Sigmoid colon (tissue), 7 donors: Measurements from ENCODE around the gene ERCC5. TPM values are rescaled to one million over a fixed set of nuclear protein-coding genes. Genes with fewer than 3 reads are reported as not detected.

Source experiments
- DNase-seq: peaks from one replicate; pipeline ENCODE4 v3.0.0-alpha.2; 2019
- H3K27ac ChIP-seq, 4 donors: fragments of 200-600 bp; sonication (generic); one replicate each; pipeline ENCODE4 v1.5.1; 2016 to 2019; ENCODE audit warnings: mild to moderate bottlenecking in 1 of 4
- H3K27me3 ChIP-seq, 3 donors: fragments of 200-600 bp; sonication (generic); one replicate each; pipeline ENCODE4 v1.5.1; 2019; ENCODE audit warnings: mild to moderate bottlenecking in 1 of 3
- H3K36me3 ChIP-seq, 4 donors: fragments of 200-600 bp; sonication (generic); one replicate each; pipeline ENCODE4 v1.5.1; 2016 to 2019
- H3K4me1 ChIP-seq, 4 donors: fragments of 200-600 bp; sonication (generic); one replicate each; pipeline ENCODE4 v1.5.1; 2017 to 2019
- H3K4me3 ChIP-seq, 4 donors: fragments of 200-600 bp; sonication (generic); one replicate each; pipeline ENCODE4 v1.5.1; 2017 to 2019; ENCODE audit warnings: mild to moderate bottlenecking in 2 of 4, moderate library complexity in 1 of 4
- H3K9me3 ChIP-seq, 4 donors: fragments of 200-600 bp in 3 of 4; sonication (generic) in 3 of 4; one replicate each; pipeline versions ENCODE4 v1.5.1 to v1.6.1; 2013 to 2019
- EP300 ChIP-seq, 4 donors: sonication (generic); formaldehyde crosslinking; IDR thresholded peaks; one replicate each; pipeline ENCODE4 v1.6.1; 2017; ENCODE audit warnings: antibody characterized with exemption in 4 of 4
- POLR2A ChIP-seq, 2 donors: fragments of 450-650 bp; IDR thresholded peaks; one replicate each; pipeline ENCODE4 v1.6.1; 2016; ENCODE audit warnings: antibody characterized with exemption in 2 of 2, mild to moderate bottlenecking in 2 of 2, moderate library complexity in 2 of 2
- POLR2AphosphoS5 ChIP-seq, 4 donors: sonication (generic); formaldehyde crosslinking; IDR thresholded peaks; one replicate each; pipeline ENCODE4 v1.6.1; 2017; ENCODE audit warnings: antibody characterized with exemption in 4 of 4
- WGBS, 2 donors: extraction: QIAGEN DNeasy Blood & Tissue Kit; methylation state at CpG; one replicate each; pipeline ENCODE4 v1.1.7; 2013; 5-methylcytosine and 5-hydroxymethylcytosine counted together
- intact Hi-C: fragments of 100-400 bp; cut with DNase I; formaldehyde crosslinking; loops from one replicate; pipeline ENCODE4 v1.15.1; 2023
- polyA plus RNA-seq, 3 donors: library from polyadenylated mRNA; stranded (reverse); fragments of 200-250 nt; gene quantifications; one replicate each; pipeline ENCODE4 v1.2.3, GENCODE V29; 2013
- total RNA-seq, 4 donors: library from RNA; depleted of rRNA; stranded (reverse); fragments of >200 nt; gene quantifications; one replicate each; pipeline ENCODE4 v1.1.0, GENCODE V29; 2016
- TF ChIP-seq, protein P1 (sequence below), 4 experiments: fragments of 450-650 bp in 3 of 4; fragments of 200-600 bp in 1 of 4; IDR thresholded peaks; one replicate each; pipeline ENCODE4 v1.5.1; 2016 to 2019; ENCODE audit warnings: antibody characterized with exemption in 4 of 4, mild to moderate bottlenecking in 3 of 4, moderate library complexity in 2 of 4
- donor health status: healthy with polysubstance abuse.
- donor health status: Bipolar disorder and iron deficiency.
- donor health status: healthy.

ERCC5 gene
- total and polyA plus RNA-seq, 7 donors = 30.7 to 68.5 (median 51.2) TPM

DNA sequence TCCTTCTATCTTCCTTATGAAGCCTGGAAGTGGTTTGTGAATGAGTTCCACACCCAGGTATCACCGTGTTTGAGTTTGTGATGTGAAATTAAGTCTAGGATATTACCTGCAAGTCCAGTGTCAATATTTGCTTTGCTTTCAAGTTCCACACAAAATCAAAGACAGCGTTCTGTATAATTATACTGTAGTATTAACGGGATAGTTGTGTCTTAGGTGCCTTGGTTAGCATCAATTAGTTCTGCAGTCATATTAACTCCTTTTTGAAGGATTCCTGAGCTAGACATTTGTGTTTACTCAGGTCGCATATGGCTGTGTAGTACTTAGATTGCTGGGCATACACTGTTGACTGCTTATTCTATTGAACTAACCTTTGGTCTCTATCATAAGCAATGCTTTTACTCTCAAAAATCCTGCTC, 54.4 kb downstream of the ERCC5 start:
- Histone ChIP-seq H3K4me1 (no peaks in the 10 kb centered on the region), H3K9me3 (no peaks in the 10 kb centered on the region), H3K4me3 (no peak overlapping the region), H3K27ac (no peak overlapping the region), H3K36me3 (no peaks in the 10 kb centered on the region), H3K27me3 (no peaks in the 10 kb centered on the region)
- DNase-seq = no peak
- TF ChIP-seq, protein P1, sequence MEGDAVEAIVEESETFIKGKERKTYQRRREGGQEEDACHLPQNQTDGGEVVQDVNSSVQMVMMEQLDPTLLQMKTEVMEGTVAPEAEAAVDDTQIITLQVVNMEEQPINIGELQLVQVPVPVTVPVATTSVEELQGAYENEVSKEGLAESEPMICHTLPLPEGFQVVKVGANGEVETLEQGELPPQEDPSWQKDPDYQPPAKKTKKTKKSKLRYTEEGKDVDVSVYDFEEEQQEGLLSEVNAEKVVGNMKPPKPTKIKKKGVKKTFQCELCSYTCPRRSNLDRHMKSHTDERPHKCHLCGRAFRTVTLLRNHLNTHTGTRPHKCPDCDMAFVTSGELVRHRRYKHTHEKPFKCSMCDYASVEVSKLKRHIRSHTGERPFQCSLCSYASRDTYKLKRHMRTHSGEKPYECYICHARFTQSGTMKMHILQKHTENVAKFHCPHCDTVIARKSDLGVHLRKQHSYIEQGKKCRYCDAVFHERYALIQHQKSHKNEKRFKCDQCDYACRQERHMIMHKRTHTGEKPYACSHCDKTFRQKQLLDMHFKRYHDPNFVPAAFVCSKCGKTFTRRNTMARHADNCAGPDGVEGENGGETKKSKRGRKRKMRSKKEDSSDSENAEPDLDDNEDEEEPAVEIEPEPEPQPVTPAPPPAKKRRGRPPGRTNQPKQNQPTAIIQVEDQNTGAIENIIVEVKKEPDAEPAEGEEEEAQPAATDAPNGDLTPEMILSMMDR (IDR thresholded peaks at IDR 0.05) = no peak
- TF ChIP-seq POLR2AphosphoS5 (IDR thresholded peaks at IDR 0.05) (no peak), POLR2A (IDR thresholded peaks at IDR 0.05) (no peak), EP300 (IDR thresholded peaks at IDR 0.05) (no peak)
- intact Hi-C loops = no loop called here
- 19 to 69% methylated on average over 4 of the region's 4 CpGs for WGBS, 2 donors

DNA sequence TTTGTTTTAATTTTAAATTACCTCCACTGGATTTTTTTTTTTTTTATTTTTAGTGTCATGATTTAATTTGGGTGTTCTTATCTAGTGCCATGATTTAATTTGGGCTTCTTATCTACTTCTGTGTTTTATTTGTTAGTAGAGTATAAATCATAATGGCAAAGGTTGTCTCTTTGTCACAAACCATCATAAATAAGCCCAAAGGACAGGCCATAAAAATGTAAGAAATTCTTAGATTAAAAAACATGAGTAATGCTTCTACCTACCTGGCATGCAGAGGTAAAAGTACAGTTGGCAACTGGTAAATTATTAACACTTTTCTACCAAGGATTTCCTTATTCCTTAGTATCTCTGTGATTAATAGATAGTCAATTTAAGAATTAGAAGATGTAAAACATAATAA, 55.2 kb downstream of the ERCC5 start:
- TF ChIP-seq EP300 (IDR thresholded peaks at IDR 0.05) = no peak
- TF ChIP-seq POLR2A (IDR thresholded peaks at IDR 0.05) = no peak
- TF ChIP-seq, protein P1 (IDR thresholded peaks at IDR 0.05) = no peak
- TF ChIP-seq POLR2AphosphoS5 (IDR thresholded peaks at IDR 0.05) = no peak
- Histone ChIP-seq H3K9me3 (no peaks in the 10 kb centered on the region), H3K27me3 (no peaks in the 10 kb centered on the region), H3K4me3 (no peak overlapping the region), H3K27ac (no peak overlapping the region), H3K36me3 (no peaks in the 10 kb centered on the region), H3K4me1 (no peaks in the 10 kb centered on the region)
- DNase-seq = no peak
- intact Hi-C loops = no loop called here

DNA sequence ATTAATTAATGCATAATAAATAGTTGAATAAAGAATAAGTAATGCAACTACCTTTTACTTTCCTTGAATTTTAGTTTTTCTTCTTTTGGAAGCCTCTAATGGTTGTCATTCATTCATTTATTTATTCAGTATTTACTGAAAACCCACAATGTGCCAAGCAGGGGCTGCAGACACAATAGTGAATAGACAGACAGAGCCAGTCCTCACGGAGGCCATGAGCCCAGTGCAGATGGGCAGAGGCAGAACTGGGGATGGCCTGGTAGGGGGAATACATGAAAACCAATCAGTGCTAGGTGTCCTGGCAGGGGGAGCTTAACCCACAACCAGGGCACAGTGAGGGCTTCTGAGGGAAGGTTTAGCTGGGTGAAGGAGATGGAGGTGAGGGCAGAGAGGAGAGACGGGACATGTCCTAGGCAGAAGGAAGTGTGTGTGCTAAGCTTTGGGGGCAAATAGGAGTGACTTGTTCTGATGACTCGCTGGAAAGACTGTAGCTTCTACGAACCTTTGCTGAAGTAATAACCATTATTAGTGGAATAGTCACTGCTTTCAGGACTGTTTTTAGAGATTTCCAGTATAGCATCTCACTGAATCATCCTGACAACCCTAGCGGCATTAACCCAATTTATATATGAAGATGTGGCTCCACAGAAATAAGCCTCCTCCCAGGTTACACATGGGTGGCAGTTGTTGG, 55.9 kb downstream of the ERCC5 start:
- no peak for TF ChIP-seq POLR2A (IDR thresholded peaks at IDR 0.05)
- TF ChIP-seq EP300 (IDR thresholded peaks at IDR 0.05) = no peak
- TF ChIP-seq, protein P1 (IDR thresholded peaks at IDR 0.05) = no peak
- TF ChIP-seq POLR2AphosphoS5 (IDR thresholded peaks at IDR 0.05) = no peak
- Histone ChIP-seq H3K36me3 (no peaks in the 10 kb centered on the region), H3K4me3 (no peak overlapping the region), H3K9me3 (no peaks in the 10 kb centered on the region), H3K4me1 (no peaks in the 10 kb centered on the region), H3K27ac (no peak overlapping the region), H3K27me3 (no peaks in the 10 kb centered on the region)
- DNase-seq = no peak
- 63 to 82% methylated on average over 5 of the region's 5 CpGs for WGBS, 2 donors
- intact Hi-C loops = no loop called here

DNA sequence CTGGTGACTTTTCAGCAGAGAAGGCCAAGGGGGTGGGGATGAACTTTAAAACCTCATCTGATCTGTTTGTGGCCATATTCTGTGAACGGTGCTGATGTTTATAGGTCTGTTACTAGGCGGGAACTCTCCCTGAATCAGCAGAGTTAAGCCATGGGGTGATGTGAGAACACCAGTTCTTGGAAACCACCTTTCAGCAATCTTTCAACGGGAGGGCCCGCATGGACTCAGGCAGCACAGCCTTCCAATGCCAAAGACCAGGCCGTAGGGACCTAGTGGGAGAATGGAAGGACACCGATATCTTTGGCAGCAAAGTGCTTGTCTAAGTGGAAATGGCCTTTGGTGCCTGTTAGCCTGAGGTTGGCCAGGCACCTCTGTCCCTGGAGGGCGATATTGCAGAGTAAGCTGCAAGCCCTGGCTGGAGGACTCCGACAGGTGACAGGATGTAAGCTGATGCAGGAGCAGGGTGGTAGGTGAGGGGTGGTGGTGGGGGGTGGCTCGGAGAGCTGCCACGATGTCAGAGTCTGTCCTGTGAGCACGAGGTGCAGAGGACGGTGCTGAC, 57.0 kb downstream of the ERCC5 start:
- no peaks in the 10 kb centered on the region for H3K27me3 ChIP-seq
- no peaks in the 10 kb centered on the region for H3K9me3 ChIP-seq
- WGBS, 2 donors = 80 to 81% methylated on average over 12 of the region's 12 CpGs
- intact Hi-C loops = no loop called here
- no peaks in the 10 kb centered on the region for H3K4me1 ChIP-seq
- no peaks in the 10 kb centered on the region for H3K36me3 ChIP-seq
- no peak overlapping the region for H3K27ac ChIP-seq
- TF ChIP-seq POLR2A (IDR thresholded peaks at IDR 0.05) = no peak
- TF ChIP-seq, protein P1 (IDR thresholded peaks at IDR 0.05) = no peak
- TF ChIP-seq POLR2AphosphoS5 (IDR thresholded peaks at IDR 0.05) = no peak
- no peak for TF ChIP-seq EP300 (IDR thresholded peaks at IDR 0.05)
- no peak overlapping the region for H3K4me3 ChIP-seq
- DNase-seq = no peak
